ENCODE measurements around the gene SLFN13.
A peak's percentile ranks its signal among the peaks of the same experiment; 100 is the strongest.
"Not testable (repeated sequence)": the region's sequence is repeated elsewhere in the genome, so short reads cannot be mapped to it uniquely, and the experiment has no call there.

Gene SLFN13

GRCh38 chr17:35468475-35468874, 19.9 kb upstream of the SLFN13 start:
- Histone ChIP-seq H3K4me3 (replicated peaks; ENCODE audit: low read depth, low read length) (no peak overlapping the region), H3K27me3 (replicated peaks; ENCODE audit: control insufficient read depth, insufficient read depth, low read length) (no peaks in the 10 kb centered on the region), H3K36me3 (ENCODE audit: control insufficient read depth, insufficient read depth, low read length) (no peaks in the 10 kb centered on the region)
- no peak for TF ChIP-seq CTCF (IDR thresholded peaks at IDR 0.05; ENCODE audit: insufficient read depth, low read length, poor library complexity, severe bottlenecking)
- no peak for DNase-seq (ENCODE audit: extremely low read depth, insufficient read length)

- Histone ChIP-seq H3K4me3 (replicated peaks; ENCODE audit: low read depth, low read length) (no peak overlapping the region), H3K27me3 (replicated peaks; ENCODE audit: control insufficient read depth, insufficient read depth, low read length) (no peaks in the 10 kb centered on the region), H3K36me3 (ENCODE audit: control insufficient read depth, insufficient read depth, low read length) (no peaks in the 10 kb centered on the region)
- TF ChIP-seq CTCF (IDR thresholded peaks at IDR 0.05; ENCODE audit: insufficient read depth, low read length, poor library complexity, severe bottlenecking), result no peak
- DNase-seq (ENCODE audit: extremely low read depth, insufficient read length), result no peak
Measured at GRCh38 chr17:35467824-35468223, 19.3 kb upstream of the SLFN13 start.

GRCh38 chr17:35460354-35460851, 11.8 kb upstream of the SLFN13 start:
- Histone ChIP-seq H3K27me3 (replicated peaks; ENCODE audit: control insufficient read depth, insufficient read depth, low read length) (no peaks in the 10 kb centered on the region), H3K36me3 (ENCODE audit: control insufficient read depth, insufficient read depth, low read length) (no peaks in the 10 kb centered on the region), H3K4me3 (replicated peaks; ENCODE audit: low read depth, low read length) (peak overlapping the region; percentile 57)
- TF ChIP-seq CTCF (IDR thresholded peaks at IDR 0.05; ENCODE audit: insufficient read depth, low read length, poor library complexity, severe bottlenecking), result no peak
- DNase-seq (ENCODE audit: extremely low read depth, insufficient read length), result peak; percentile 87

- not testable (repeated sequence) for H3K36me3 ChIP-seq (ENCODE audit: control insufficient read depth, insufficient read depth, low read length); H3K4me3 ChIP-seq (replicated peaks; ENCODE audit: low read depth, low read length); H3K27me3 ChIP-seq (replicated peaks; ENCODE audit: control insufficient read depth, insufficient read depth, low read length); DNase-seq (ENCODE audit: extremely low read depth, insufficient read length)
Measured at GRCh38 chr17:35454035-35454434, 5.5 kb upstream of the SLFN13 start.

- Histone ChIP-seq H3K27me3 (replicated peaks; ENCODE audit: control insufficient read depth, insufficient read depth, low read length) (no peaks in the 10 kb centered on the region), H3K4me3 (replicated peaks; ENCODE audit: low read depth, low read length) (no peak overlapping the region), H3K36me3 (ENCODE audit: control insufficient read depth, insufficient read depth, low read length) (no peaks in the 10 kb centered on the region)
- no peak for DNase-seq (ENCODE audit: extremely low read depth, insufficient read length)
- no peak for TF ChIP-seq CTCF (IDR thresholded peaks at IDR 0.05; ENCODE audit: insufficient read depth, low read length, poor library complexity, severe bottlenecking)
Measured at GRCh38 chr17:35453171-35453570, 4.6 kb upstream of the SLFN13 start.

- H3K27me3 ChIP-seq (replicated peaks; ENCODE audit: control insufficient read depth, insufficient read depth, low read length), result no peaks in the 10 kb centered on the region
- TF ChIP-seq CTCF (IDR thresholded peaks at IDR 0.05; ENCODE audit: insufficient read depth, low read length, poor library complexity, severe bottlenecking), result no peak
- DNase-seq (ENCODE audit: extremely low read depth, insufficient read length), result peak; percentile 65
- H3K4me3 ChIP-seq (replicated peaks; ENCODE audit: low read depth, low read length), result peak overlapping the region; percentile 84
- peaks cover 3% of the 10 kb centered on the region for H3K36me3 ChIP-seq (ENCODE audit: control insufficient read depth, insufficient read depth, low read length)
Measured at GRCh38 chr17:35449371-35449931, 885 bp upstream of the SLFN13 start.
